Measurements from ENCODE around the gene CCDC28B. TPM values are rescaled to one million over a fixed set of nuclear protein-coding genes. Genes with fewer than 3 reads are reported as not detected.
A peak's percentile ranks its signal among the peaks of the same experiment; 100 is the strongest.

The CCDC28B gene
- total RNA-seq, 1 donor: 22.5 TPM

DNA sequence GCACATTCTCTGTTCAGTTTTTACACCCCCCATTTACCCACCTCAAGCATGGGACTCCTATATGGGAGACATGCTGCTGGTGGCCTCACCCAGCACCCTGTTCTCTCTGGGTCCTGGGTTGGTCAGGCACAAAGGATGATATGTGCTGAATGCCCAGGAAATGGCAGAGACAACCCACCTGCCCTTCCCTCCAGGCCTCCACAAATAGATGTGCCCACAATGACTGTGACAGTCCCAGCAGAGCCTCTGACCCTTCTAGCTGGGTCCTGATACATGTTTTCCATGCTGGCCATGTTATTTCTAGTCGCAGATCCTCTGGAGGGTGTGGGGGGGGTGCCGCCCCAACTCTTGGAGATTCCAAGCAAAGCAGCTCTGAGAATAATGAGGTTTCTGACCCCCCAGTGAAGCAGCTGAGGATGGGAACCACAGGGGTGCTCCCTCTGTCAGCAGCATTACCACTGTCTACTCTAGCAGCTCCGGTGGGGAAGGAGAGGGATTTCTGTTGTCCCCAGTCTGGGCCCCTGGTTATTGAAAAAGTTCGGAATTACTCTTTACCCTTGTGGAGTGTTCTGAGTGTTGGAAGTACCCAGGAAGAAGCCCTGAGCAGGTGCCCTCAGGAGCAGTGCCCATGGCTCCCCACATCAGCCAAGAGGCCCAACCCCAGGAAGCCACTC lies 1.2 kb upstream of the CCDC28B start:
- DNase-seq (ENCODE audit: low read depth): no peak
- H3K4me3 ChIP-seq (ENCODE audit: low read depth, low read length): no peak overlapping the region
- TF ChIP-seq, protein P1, sequence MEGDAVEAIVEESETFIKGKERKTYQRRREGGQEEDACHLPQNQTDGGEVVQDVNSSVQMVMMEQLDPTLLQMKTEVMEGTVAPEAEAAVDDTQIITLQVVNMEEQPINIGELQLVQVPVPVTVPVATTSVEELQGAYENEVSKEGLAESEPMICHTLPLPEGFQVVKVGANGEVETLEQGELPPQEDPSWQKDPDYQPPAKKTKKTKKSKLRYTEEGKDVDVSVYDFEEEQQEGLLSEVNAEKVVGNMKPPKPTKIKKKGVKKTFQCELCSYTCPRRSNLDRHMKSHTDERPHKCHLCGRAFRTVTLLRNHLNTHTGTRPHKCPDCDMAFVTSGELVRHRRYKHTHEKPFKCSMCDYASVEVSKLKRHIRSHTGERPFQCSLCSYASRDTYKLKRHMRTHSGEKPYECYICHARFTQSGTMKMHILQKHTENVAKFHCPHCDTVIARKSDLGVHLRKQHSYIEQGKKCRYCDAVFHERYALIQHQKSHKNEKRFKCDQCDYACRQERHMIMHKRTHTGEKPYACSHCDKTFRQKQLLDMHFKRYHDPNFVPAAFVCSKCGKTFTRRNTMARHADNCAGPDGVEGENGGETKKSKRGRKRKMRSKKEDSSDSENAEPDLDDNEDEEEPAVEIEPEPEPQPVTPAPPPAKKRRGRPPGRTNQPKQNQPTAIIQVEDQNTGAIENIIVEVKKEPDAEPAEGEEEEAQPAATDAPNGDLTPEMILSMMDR (IDR thresholded peaks at IDR 0.05; ENCODE audit: insufficient read depth, low read depth, low read length): no peak

DNA sequence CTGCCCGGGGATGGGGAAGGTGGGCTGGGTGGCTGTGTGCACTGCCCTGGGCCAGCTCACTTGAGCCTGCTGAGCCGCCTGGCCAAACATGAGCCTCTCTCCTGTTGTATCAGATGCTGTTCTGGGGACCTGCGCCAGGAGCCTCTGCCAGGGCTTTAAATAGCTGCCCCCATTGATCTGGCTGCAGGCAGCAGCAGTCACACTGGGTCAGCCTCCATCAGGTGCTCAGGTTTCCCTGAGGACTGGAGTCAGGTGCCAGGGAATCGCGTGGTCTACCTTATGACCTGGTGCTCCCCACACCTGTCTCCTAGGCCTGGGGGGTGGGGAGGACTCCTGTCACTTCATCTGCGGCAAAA lies 700 bp upstream of the CCDC28B start:
- TF ChIP-seq, protein P1 (IDR thresholded peaks at IDR 0.05; ENCODE audit: insufficient read depth, low read depth, low read length): no peak
- no peak for DNase-seq (ENCODE audit: low read depth)
- H3K4me3 ChIP-seq (ENCODE audit: low read depth, low read length): peak overlapping the region; percentile 86

DNA sequence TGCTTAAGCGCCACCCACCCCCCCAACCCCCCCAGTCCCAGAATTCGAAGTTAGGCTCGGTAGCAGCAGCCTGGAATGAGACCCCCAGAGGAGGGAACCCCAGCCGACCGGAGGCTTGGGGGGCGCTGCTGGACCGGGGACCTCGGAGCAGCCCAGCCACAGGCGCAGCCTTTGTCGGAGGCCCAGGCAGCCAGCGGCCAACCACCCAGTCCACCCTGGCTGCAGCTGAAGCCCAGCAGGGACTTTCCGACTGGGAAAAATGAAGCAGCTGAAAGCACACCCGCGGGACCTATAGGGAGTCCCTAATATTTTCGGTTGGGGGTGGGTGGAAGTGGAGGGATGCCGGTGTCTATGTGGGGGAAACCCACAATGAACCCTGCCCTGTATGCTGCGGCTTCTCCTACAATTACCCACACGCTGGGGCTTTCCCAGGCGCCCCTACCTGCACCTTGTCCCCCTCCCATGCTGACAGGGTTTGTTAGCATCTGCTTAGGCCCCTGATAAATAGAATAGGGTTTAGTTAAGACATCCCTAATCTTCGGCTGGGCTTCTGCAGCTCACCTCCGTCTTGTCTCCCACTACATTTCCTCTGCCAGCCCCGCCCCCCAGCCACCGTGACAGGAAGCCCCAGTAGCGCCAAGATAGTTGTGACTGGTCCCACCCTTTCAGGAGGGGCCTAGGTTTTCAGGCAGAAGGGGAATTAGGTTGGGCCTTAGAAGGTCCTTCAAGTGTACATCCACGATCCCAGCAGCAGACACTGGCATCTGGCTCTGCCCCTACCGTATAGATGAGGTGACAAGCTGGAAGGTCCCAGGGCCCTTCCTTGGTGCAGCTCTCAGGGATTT lies 838 bp downstream of the CCDC28B start:
- H3K4me3 ChIP-seq (ENCODE audit: low read depth, low read length): peak overlapping the region; percentile 86
- peak; percentile 53 for DNase-seq (ENCODE audit: low read depth)
- TF ChIP-seq, protein P1 (IDR thresholded peaks at IDR 0.05; ENCODE audit: insufficient read depth, low read depth, low read length): no peak

DNA sequence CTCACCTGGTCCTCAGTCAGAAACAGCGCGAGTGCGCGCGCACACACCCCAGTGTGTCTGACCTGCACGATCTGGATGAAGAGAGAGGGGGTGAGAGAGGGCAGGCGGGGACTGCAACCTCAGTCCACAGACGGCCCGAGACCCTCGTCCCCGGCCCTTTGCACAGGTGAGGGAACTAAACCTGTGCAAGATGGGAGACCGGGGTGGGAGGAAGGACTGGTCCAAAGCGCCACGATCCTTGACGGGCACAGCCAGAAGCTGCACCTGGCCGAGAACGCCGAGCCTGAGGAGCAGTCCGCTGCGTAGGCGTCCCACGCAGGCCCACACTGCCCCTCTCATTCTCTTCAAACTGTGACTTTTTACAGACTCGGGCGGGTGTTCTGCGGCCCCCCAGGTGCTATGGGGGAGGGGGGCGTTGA lies 4.6 kb downstream of the CCDC28B start:
- peak overlapping the region; percentile 79 for H3K4me3 ChIP-seq (ENCODE audit: low read depth, low read length)
- TF ChIP-seq, protein P1 (IDR thresholded peaks at IDR 0.05; ENCODE audit: insufficient read depth, low read depth, low read length): no peak
- DNase-seq (ENCODE audit: low read depth): no peak

DNA sequence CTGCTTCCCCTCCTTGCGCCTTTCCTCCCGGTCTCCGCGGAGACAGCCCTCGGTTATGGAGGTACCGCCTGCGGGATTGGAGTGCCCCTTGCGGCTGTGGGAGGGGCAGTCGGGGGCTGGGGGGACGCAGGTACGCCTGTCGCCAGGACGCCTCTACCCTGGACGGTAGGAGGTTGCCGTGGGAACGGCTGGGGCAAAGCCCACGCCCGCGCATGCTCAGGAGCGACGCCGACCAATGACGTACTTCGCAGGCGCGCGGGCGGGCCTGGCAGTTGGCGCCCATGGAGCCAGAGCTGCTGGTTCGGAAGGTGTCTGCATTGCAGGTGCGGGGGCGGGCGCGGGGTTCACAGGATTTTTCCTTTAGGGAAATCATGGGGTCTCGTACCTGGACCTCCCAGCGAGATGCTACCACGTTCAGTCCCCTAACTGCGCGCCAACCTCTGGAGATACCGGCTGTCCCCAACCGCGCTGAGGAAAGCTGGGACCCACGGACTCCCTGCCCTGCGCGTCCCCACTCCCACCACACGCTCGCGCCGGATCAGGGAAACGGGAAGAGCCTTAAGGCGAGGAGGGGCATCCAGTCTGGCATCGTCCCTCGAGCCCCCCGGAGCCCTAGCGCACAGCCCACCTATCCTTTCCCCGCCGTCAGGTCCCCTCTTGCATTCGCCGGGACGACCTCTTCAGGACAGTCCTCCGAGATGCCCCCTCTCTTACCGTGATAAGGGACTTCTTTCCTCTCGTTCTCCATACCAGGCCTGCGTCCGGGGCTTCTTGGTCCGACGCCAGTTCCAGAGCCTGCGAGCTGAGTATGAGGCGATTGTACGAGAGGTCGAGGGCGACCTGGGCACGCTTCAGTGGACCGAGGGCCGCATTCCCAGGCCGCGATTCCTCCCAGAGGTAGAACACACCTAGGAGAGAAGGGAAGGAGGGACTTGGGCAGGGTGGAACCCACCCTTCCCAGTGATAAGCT lies 5.3 kb downstream of the CCDC28B start, which contains the start of gene IQCC:
Gene IQCC, plus strand, starts transcription at position 271 of the 970 bp plus-strand sequence. Its CDS starts 11 bp downstream, at position 282.
- TF ChIP-seq, protein P1 (IDR thresholded peaks at IDR 0.05; ENCODE audit: insufficient read depth, low read depth, low read length): no peak
- DNase-seq (ENCODE audit: low read depth): peak; percentile 80
- H3K4me3 ChIP-seq (ENCODE audit: low read depth, low read length): peak within 1 kb of the TSS; percentile 79

DNA sequence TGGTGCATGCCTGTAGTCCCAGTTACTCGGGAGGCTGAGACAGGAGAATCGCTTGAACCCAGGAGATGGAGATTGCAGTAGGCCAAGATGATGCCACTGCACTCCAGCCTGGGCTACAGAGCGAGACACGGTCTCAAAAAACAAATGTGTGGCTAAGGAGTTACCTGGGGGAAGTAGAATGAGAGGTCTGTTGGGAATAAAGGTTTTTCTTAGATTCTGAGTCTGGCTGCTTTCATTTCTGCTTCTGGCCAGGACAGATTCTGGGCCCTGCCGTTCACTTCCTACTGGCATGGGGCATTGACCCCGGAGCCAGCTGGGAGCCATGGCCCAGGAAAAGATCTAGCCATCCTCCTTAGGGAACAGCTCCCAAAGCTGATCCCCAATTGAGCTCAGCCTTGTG lies 8.1 kb downstream of the CCDC28B start:
- DNase-seq (ENCODE audit: low read depth): no peak
- TF ChIP-seq, protein P1 (IDR thresholded peaks at IDR 0.05; ENCODE audit: insufficient read depth, low read depth, low read length): no peak
- no peak overlapping the region for H3K4me3 ChIP-seq (ENCODE audit: low read depth, low read length)

Data from fibroblast of villous mesenchyme (primary cell).